GM18498 (cell line): ENCODE results near the gene TPRN.
A peak's percentile ranks its signal among the peaks of the same experiment; 100 is the strongest.

Experiments
- ATAC-seq: cut with Tn5 transposase; IDR thresholded peaks from one replicate; pipeline ENCODE4 v1.9.1; 2021; ENCODE audit warnings: mild to moderate bottlenecking, moderate library complexity; ENCODE audit not compliant: unreplicated experiment

TPRN gene

DNA sequence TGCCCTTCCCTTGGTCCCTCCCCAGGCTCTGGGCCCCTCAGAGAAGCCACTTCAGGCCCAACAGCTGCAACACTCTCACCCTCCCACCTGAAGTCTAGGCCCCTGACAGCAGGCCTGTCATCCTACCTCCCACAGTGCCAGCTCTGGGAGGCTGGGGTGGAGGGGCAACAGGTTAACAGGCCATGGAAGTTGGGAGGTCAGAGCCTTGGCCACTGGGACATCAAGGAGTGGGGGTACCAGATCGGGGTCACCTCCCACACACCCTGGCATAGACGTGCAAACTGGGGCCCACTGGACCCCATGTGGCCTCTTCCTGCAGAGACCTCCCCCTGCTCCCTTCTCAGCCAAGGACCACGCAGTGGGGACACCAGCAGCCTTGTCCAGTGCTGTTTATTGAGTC lies 9.3 kb downstream of the TPRN start:
- ATAC-seq, result no peak

DNA sequence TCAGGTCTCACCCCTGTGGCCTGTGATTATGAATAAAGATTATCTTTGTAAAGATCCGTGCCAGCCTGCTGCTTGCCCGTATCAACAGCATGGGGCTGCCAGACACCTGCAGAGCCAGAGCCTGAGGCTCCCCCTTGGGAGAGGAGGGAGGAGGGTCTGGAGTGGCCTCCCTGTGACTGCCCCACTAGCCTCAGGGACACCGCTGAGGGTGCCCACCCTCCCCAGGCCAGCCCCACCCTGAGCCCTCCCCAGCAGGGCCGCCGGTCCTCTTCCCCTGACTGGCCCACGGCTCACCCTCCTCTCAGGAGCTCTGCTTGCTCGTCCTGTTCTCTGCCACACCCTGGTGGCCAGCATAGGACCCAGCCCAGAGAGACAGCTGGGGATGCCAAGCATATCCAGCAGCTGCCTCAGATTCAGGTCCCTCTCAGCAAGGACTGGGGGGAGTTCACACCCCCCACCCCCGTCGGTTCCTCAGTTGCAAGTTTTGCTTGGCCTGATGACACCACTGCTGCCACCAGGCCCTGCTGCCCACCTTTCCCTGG lies 10.2 kb downstream of the TPRN start:
- no peak for ATAC-seq

DNA sequence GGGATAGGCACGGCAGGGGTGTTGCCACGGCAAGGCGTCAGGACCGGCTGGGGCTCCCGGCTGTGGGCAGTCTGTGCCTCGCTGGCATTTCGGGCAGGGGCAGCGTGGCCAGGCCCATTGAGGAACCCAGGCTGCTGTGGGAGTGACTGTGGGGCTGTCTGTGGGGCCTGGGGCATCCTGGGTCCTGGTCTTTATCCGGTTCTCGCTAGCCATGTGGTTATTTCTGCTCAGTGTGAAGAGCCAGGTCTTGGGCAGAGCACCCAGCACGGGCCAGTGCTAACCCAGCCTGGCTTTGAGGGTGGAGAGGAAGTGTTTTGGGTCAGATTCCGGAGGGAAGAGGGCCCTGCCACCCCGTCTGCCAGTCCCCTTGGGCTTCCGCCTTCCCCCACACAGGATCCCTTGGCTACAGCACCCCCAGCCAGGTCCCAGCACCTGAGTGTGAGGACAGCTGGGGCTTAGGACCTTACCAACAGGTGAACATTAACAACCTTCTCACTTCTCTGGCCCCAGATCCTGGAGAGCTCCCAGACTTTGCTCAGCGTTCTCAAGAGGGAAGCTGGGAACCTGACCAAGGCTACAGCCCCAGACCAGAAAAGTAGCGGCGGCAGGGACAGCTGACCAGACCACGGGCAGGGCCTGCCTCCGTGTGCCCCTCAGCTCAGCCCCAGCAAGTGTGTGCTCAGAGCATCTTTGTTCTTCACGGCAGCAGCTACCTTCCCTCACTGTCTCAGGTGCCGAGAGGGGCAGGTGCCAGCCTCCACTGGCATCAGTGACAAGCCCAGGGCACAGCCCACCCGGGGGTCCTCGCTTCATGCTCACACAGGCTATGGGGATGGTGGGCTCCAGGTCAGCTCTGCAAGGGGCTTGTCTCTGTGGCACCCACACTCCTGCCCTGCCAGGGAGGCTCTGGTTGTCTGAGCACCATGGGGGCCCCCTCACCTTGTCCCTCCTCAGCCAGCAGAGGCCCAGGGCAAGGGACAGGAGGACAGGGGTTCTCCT lies 10.9 kb downstream of the TPRN start:
- ATAC-seq, result no peak

DNA sequence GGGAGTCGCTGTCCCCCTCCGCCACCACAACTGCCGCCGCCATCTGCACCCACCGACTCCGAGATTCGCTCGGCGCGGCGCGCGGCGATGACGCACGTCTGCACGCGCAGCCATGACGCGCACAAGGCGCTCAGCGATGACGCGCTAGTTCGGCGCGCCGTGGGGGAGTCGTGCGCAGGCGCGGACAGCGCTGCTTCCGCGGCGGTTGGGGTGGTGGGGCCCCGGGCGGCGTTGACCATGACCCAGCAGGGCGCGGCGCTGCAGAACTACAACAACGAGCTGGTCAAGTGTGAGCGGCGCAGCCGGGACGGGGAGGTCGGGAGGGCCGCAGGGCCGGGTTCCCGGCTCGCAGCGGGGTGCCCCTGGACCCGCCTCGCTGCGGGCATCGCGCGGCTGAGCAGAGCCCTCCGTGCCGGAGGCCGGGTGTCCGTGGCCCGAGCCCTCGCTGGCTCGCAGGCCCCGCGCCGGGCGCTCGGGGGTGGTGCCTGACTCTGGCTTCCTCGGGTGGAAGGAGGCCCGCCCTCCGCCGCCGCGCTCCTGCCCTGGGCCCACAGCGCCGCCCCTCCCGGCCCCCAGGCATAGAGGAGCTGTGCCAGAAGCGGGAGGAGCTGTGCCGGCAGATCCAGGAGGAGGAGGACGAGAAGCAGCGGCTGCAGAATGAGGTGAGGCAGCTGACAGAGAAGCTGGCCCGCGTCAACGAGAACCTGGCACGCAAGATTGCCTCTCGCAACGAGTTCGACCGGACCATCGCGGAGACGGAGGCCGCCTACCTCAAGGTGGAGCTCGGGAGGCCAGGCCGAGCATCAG lies 11.8 kb downstream of the TPRN start, which contains the start of the genes ANAPC2 and SSNA1:
Gene ANAPC2 (minus strand): TSS at position 71 of the 807 bp plus-strand sequence. CDS start 28 bp downstream, at position 43.
Gene SSNA1 (plus strand): TSS at position 187 of the 807 bp plus-strand sequence. CDS start 51 bp downstream, at position 238.
- ATAC-seq, result peak; percentile 79

DNA sequence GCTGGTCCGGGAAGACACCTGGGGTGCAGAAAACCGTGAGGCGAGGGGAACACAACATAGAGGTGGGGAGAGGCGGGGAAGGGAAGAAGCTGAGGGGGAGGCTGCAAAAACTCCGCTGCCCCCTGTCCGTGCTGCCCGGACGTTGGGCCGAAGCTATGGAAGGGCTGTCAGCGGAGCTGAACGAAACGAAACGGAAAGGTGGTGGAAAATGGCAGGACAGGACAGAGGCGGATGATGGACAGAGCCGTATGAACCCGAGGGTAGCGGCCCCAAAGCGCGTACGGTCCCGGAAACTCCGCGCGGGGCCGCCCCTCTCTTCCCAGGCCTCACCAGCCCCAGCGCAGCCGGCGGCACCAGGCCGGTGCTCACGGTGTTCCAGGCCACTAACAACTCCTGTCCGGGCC lies 12.5 kb downstream of the TPRN start:
- ATAC-seq, result no peak

DNA sequence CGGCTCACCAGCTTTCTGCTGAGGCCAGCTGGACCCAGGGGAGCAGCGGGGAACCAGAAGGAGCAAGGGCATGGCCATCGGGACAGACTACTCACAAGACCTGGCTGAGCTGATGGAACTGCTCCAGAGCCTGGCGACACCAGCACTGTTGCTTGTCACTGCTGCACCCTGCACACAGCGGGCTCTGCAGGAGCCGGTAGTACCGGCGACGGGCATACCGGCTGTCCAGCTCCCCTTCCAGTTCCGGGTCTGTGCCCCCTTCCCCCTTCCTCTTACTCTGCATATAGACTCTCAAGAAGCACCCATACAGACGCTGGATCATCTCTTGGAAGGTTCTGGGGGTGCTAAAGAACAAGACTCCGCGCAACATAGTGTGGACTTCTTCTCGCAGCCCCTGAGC lies 13.2 kb downstream of the TPRN start:
- no peak for ATAC-seq

DNA sequence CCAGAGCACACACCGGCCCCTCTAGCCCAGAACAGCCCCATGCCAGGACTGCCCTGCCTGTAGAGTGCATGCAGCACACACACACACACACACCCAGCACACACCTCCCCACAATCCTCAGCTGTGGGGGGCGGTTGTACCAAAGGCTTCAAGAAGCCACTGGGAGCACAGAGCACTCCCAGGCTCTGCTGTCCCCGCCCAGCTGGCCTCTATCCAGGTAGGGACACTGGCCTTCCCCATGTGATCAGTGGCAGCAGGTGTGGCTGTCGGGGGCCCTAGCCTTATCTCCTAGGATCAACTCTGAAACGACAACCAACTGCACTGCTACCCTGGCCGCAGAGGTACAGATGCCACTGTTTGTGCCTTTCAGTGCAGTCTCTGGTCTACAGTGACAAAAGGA lies 14.2 kb downstream of the TPRN start:
- no peak for ATAC-seq

DNA sequence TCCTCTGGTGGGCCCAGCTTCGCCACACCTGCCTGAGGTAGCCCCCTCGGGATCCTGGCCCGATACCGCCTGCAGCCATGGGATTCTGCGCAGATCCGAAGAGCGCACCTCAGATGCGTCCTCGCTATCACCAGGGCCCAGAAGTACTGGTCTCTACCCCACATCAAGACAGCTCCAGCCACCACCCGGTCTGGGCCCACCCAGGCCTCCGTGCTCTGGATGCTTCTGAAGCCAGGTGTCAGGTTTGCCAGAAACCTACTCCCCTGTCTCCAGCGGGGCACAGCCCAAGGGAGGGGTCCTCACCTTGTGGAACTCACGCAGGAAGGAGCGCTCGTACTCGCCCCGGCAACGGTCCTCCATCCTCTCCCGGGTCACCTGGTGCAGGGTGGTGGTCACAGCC lies 14.6 kb downstream of the TPRN start:
- ATAC-seq, result no peak

DNA sequence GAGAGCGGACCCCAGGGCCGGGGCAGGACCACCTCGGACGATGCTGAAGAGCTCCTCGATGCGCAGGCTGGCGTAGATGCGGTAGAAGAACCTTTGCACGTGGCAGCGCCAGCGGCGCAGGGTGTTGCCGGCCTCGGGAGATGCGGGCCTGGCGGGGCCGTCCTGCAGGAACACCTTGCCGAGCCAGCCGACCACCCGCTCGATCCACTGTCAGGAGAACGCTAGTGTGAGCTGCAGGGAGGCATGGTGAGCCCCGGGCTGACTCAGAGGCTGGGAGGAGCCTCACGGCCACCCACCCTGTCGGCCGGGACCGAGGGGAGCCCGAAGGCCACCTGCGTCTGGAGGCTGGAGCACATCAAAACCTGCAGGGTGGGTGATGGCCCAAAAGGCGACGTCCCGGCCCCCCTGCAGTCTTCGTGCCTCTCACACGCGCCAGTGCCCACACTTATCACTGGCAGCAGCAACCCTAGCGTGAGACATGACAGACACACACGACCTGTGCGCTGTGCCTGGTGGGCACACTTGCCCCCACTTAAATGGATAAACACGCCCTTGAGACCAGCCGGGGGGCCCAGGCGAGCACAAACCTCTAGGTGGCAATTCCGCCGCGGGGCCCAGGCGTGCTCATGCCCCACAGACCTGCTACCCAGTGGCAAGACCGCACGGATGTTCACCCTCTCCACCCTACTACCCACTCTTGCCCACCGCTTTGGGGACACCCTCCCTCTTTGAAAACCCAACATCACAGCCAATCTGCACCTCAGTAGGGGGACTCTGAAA lies 15.5 kb downstream of the TPRN start:
- ATAC-seq, result no peak

DNA sequence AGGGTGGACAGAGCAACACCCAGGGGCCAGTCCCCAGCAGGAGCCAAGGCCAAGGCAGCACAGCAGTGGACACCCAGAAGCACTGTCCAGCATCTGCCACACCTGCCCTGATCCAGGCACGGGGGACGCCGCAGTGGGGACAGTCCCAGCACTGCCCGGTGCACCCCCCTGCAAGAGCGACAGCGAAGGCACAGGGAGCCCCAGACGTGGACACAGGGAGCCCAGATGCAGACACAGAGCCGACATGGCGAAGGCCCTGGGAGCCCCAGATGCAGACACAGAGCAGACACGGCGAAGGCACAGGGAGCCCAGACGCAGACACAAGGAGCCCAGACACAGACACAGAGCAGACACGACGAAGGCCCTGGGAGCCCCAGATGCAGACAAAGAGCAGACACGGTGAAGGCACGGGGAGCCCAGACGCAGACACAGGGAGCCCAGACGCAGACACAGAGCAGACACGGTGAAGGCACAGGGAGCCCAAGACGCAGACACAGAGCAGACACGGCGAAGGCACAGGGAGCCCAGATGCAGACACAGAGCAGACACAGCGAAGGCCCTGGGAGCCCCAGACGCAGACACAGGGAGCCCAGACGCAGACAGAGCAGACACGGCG lies 16.5 kb downstream of the TPRN start:
- no peak for ATAC-seq

DNA sequence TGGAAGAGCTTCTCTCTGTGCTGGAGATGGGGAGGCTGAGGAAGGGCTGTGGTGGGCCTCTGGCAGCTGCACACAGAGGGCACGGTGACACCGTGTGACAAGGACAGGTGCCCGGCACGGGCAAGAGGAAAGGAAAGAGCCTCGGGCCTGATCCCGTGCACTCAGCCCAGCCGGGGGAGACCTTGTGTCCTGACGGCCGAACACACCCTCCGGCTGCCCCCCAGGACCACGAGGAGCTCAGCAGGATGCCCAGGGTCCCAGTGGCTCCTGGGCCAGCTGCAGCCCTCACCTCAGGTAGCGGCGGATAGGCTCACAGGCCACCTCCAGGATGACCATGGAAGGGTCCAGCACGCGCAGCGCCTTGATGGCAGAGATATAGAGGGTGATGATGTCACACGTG lies 17.7 kb downstream of the TPRN start:
- no peak for ATAC-seq

DNA sequence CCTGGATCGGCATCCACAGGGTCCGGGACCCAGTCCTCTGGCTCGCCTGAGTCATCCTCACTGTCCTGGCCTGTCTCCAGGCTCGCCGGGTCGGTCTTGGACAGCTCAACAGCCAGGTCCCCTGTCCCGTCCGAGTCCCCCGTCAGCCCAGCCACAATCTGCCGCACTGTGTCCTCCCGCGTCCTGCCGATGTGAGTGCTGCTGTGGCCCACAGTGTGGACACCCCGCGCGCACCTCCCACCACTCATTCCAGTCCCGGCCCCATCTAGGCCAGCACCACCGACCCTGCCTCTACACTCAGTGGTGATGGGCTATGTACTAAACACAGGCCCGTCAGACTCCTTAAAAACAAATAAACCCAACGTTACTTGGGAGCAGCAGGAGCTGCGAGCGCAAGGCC lies 18.9 kb downstream of the TPRN start:
- no peak for ATAC-seq

DNA sequence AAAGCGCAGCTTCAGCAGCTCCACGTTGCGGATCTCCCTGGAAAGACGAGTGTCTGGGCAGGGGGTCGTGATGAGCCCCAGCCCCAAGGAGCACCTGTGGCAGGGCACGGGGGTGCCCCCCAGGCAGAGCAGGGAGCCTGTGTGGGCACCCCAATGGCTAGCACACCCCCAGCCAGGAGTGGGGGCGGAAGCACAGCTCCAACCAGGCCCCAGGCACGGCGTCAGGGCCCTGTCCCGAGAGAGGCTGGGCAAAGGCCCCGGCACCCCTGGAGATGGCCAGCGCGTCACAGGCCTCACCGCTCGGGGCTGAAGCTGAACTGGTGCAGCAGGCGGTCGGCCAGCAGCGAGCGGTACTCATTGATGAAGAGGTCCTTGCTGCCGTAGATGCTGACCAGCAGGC lies 20.1 kb downstream of the TPRN start:
- no peak for ATAC-seq

DNA sequence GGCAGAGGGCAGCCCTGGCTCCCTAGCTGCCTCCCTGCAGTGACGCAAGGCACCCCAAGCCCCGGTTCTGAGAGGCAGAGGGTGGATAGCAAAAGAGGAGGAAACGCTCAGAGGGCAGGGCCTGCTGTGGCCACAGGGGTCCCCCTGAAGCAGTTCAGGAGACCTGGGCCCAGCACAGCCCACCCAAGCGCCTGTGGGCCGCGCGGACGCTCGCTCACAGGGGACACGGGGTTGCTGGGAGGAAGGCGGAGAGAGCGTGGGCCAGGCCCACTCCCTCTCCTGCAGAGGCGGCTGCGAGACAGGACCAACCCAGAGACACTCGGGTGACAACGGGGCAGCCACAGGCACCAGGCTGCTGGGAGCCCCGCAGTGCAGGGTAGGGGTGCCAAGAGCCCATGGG lies 20.8 kb downstream of the TPRN start:
- ATAC-seq, result no peak

DNA sequence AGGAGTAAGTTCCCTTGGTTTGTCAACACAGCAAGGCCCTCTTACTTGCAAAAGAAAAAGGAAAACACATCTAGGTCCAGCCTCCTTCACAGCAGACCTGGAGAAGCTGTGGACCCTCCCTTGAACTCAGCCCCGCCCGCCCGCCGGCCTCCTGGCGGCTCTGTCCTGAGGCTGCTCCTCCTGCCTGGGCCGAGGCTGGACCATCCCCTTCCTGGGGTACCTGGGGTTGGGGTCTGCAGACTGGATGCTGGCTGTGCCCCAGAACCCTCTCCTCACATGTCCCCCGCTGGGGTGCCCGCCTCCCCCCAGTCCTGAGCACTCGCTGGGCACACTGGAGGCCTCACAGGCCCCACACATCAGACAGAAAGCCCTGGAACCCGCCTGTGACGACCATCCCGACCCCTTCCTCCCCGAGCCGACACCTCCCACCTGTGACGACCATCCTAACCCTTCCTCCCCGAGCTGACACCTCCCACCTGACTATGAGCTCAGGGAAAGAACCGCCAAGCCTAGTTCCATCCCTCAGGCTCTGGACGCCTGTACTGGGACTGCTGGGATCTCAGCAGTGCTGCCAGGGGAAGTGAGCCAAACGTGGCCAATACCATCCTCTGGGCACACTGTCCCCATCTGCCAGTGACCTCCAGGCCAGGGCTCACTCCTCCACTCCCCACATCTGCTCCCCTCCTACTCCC lies 21.5 kb downstream of the TPRN start:
- no peak for ATAC-seq

DNA sequence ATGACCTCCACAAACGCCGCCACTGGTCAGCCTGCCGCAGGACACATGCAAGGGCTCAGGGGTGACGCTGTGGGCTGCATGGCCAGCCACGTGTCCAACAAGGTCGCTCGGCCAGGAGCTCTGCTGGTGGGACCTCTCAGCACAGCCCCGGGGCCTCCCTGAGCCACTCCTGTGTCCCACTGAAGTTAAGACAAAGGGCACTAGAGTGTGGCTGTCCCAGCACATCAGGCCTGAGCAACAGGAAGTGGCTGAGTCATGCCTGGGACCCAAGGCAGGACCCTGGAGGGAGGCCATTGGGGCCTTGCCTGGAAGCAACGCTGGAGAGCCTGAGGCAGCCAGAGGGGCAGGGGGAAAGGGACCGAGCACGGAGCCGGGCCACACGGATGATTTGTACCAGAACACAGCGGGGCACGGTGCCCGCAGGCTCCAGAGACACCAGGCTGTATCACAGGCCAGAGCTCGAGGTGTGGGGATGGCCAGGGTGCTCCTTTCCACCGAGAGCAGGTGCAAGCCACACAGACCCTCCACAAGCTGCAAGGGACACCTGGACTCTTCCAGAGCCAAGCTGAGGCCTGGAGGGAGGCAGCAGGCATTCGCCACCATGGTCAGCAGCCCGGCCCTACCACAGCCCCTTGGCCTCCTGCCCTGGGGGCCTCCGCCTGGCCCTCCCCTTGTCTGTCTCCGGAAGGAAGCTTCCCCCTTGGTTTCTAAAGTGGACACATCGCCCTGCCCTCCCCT lies 22.2 kb downstream of the TPRN start:
- ATAC-seq, result no peak

DNA sequence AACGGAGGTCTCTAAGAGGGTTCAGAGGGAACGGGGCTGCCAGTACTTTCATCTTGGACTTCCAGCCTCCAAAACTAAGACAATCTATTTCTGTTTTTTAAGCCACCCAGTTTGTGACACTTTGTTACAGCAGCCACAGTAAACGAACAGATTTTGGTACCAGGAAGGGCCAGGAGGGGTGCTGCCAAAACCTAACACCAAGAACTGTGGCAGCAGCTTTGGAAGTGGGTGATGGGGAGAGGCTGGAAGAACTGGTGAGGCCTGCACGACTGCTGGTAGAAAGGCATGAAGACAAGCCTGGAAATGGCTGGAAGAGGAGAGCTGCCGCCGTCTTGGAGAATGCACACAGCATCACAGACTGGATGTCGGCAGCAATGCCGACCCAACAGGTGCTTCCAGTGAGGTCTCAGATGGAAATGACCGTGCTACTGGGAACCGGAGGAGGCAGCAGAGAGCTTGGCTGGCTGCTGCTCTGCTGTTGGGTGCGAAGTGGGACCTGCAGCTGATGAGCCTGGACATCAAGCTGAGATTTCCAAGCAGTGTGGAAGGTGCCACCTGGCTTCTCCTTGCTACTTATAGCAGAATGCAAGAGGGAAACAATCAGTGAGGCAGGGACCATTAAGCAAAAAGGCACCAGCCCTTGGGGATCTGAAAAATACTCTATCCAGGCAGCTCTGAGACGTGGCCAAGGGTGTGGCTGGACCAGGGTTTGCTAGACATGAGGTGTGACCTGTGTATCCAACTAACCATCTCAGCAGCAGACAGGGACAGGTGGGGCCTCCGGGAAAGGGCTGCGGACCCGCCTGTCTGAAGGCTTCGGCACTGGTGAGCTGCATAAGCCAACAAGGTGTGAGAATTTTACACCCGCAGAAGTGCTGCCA lies 24.0 kb downstream of the TPRN start:
- no peak for ATAC-seq
